HepG2 (cell line): ENCODE data around the gene PTGDS. TPM values are rescaled to one million over a fixed set of nuclear protein-coding genes. Genes with fewer than 3 reads are reported as not detected.

Experiments
- ATAC-seq: fragments of 200-7000 bp; cut with Tn5 transposase; 3 replicates; pipeline ENCODE4 v1.9.1; 2020; ENCODE audit warnings: mild to moderate bottlenecking, moderate library complexity
- BruUV-seq: library from RNA; stranded (reverse); fragments of 400-500 nt; replicated peaks from 2 replicates; lab custom pipeline; 2021; lab: Mats Ljungman, UMichigan
- CTCF ChIA-PET: fragments of 300-600 bp; formaldehyde crosslinking; extraction: SDS; loops from one replicate; lab custom pipeline; 2021; ENCODE audit warnings: low total read pairs, inconsistent platforms, low intra/inter-chr PET ratio; lab: Yijun Ruan, JAX
- POLR2A ChIA-PET: fragments of 350-600 bp; sonication (Branson Sonifier 250); formaldehyde crosslinking; loops from one replicate; lab custom pipeline; 2020; ENCODE audit warnings: antibody characterized with exemption, inconsistent platforms; lab: Yijun Ruan, JAX
- DNase-seq: peaks from one replicate; pipeline ENCODE4 v3.0.0-alpha.2; 2015; ENCODE audit warnings: low spot score
- FAIRE-seq: peaks from 3 replicates; lab custom pipeline; 2011; peaks lifted over from hg19 to GRCh38; lab: Jason Lieb, UNC
- H2AFZ ChIP-seq: one replicate; pipeline ENCODE4 v1.6.1; 2011; ENCODE audit warnings: low read length, inconsistent platforms
- H3K27ac ChIP-seq: fragments of 300-600 bp; 3 replicates; pipeline ENCODE4 v1.8.0; 2011; ENCODE audit warnings: mixed run types, mild to moderate bottlenecking, mixed read lengths, low read length, inconsistent platforms; ENCODE audit not compliant: insufficient read depth; ENCODE audit errors: extremely low read length
- H3K27me3 ChIP-seq, 2 experiments: fragments of 200-600 bp in 1 of 2; 2 replicates in 1 of 2; 3 replicates in 1 of 2; pipeline versions ENCODE4 v1.6.0 to v1.8.0; 2011; ENCODE audit warnings: low read length in 2 of 2, mild to moderate bottlenecking in 2 of 2, moderate library complexity in 2 of 2, inconsistent platforms in 1 of 2; ENCODE audit not compliant: insufficient read depth in 2 of 2, control insufficient read depth in 1 of 2
- H3K36me3 ChIP-seq, 2 experiments: fragments of 200-600 bp in 1 of 2; replicated peaks in 1 of 2; 2 replicates in 1 of 2; 3 replicates in 1 of 2; pipeline versions ENCODE4 v1.5.1 to v1.8.0; 2011; ENCODE audit warnings: low read length in 2 of 2, inconsistent platforms in 1 of 2; ENCODE audit not compliant: insufficient read depth in 2 of 2, control insufficient read depth in 1 of 2
- H3K4me1 ChIP-seq: 2 replicates; pipeline ENCODE4 v1.5.1; 2012; ENCODE audit warnings: low read length, inconsistent platforms; ENCODE audit not compliant: insufficient read depth
- H3K4me2 ChIP-seq: 2 replicates; pipeline ENCODE4 v1.6.0; 2011; ENCODE audit warnings: low read depth, low read length, inconsistent platforms
- H3K4me3 ChIP-seq, 3 experiments: fragments of 200-600 bp in 1 of 3; sonication (generic), shearing (Covaris generic) in 1 of 3; replicated peaks in 1 of 3; 2 replicates each; pipeline ENCODE4 v1.5.1; 2011 to 2016; ENCODE audit warnings: low read length in 3 of 3, inconsistent platforms in 2 of 3, low read depth in 2 of 3, mild to moderate bottlenecking in 2 of 3, control low read depth in 1 of 3, mixed read lengths in 1 of 3; ENCODE audit not compliant: insufficient read depth in 1 of 3
- H3K79me2 ChIP-seq: one replicate; pipeline ENCODE4 v1.6.1; 2011; ENCODE audit warnings: low read length, inconsistent platforms; ENCODE audit not compliant: insufficient read depth
- H3K9ac ChIP-seq: 2 replicates; pipeline ENCODE4 v1.6.0; 2011; ENCODE audit warnings: mild to moderate bottlenecking, low read depth, low read length, inconsistent platforms; ENCODE audit not compliant: insufficient read depth
- H3K9me3 ChIP-seq: 2 replicates; pipeline ENCODE4 v1.5.1; 2012; ENCODE audit warnings: mild to moderate bottlenecking, low read length
- H4K20me1 ChIP-seq: 2 replicates; pipeline ENCODE4 v1.6.0; 2011; ENCODE audit warnings: inconsistent platforms, mild to moderate bottlenecking, low read length, moderate library complexity; ENCODE audit not compliant: insufficient read depth
- NCOR1 ChIP-seq: fragments of 200-600 bp; sonication (generic); IDR thresholded peaks from 2 replicates; pipeline ENCODE4 v1.7.0; 2017; ENCODE audit warnings: antibody characterized with exemption, low read length, borderline replicate concordance
- NR2F6 ChIP-seq, 2 experiments: IDR thresholded peaks; 2 replicates each; pipeline ENCODE4 v1.6.1; 2016; ENCODE audit warnings: antibody characterized with exemption in 1 of 2, mild to moderate bottlenecking in 1 of 2
- PCBP1 ChIP-seq: fragments of 200-400 bp; formaldehyde crosslinking; IDR thresholded peaks from 2 replicates; pipeline ENCODE4 v1.6.1; 2017; ENCODE audit warnings: mild to moderate bottlenecking, low read depth, low read length, borderline replicate concordance
- RFX3 ChIP-seq: IDR thresholded peaks from 2 replicates; pipeline ENCODE4 v1.6.1; 2016; ENCODE audit warnings: missing biosample characterization, missing genetic modification reagents
- ZFP36L1 ChIP-seq: sonication (generic); formaldehyde crosslinking; IDR thresholded peaks from 2 replicates; pipeline ENCODE4 v1.8.0; 2022; ENCODE audit warnings: mild to moderate bottlenecking, missing genetic modification reagents, moderate library complexity
- ZKSCAN5 ChIP-seq: sonication (generic); formaldehyde crosslinking; IDR thresholded peaks from 2 replicates; pipeline ENCODE4 v1.5.1; 2020; ENCODE audit warnings: mild to moderate bottlenecking, missing genetic modification reagents
- ZNF343 ChIP-seq: sonication (generic); formaldehyde crosslinking; IDR thresholded peaks from 2 replicates; pipeline ENCODE4 v1.4.0; 2020; ENCODE audit warnings: mild to moderate bottlenecking, missing genetic modification reagents
- WGBS: methylation state at CpG from one replicate; pipeline ENCODE4 v1.1.6; 2017; ENCODE audit warnings: low lambda C conversion rate; 5-methylcytosine and 5-hydroxymethylcytosine counted together
- in situ Hi-C: cut with HindIII; loops from 2 replicates; pipeline ENCODE4 v1.10.0; 2017; ENCODE audit warnings: low pct_unique_long_range_greater_than_20kb; ENCODE audit not compliant: extremely low pct_ligation_motif_present
- intact Hi-C: fragments of 100-400 bp; cut with micrococcal nuclease; formaldehyde crosslinking; loops from one replicate; pipeline ENCODE4 v1.10.0; 2022; ENCODE audit not compliant: unreplicated experiment
- polyA plus RNA-seq, 8 experiments: library from polyadenylated mRNA; depleted of rRNA in 3 of 8; stranded (reverse) in 7 of 8; unstranded in 1 of 8; fragments of >200 nt; fragmentation: Illumina TruSeq in 4 of 8; extraction: Trizol in 4 of 8; gene quantifications; 2 replicates each; pipeline versions ENCODE4 v1.2.1 to v1.2.3, GENCODE V29; 2011 to 2016; ENCODE audit warnings: low read depth in 4 of 8, missing spikeins in 1 of 8, mixed read lengths in 1 of 8; ENCODE audit not compliant: insufficient read depth in 1 of 8
- total RNA-seq, 5 experiments: library from RNA; depleted of rRNA; stranded (reverse); fragments of >200 nt; fragmentation: Illumina TruSeq; extraction: Trizol; gene quantifications; 2 replicates each; pipeline ENCODE4 v1.2.3, GENCODE V29; 2016; ENCODE audit warnings: low read depth in 1 of 5
- TF ChIP-seq, protein P1 (sequence below): sonication (generic); formaldehyde crosslinking; IDR thresholded peaks from 2 replicates; pipeline ENCODE4 v1.5.0; 2020; ENCODE audit warnings: mild to moderate bottlenecking, missing genetic modification reagents, borderline replicate concordance
- TF ChIP-seq, protein P2 (sequence below): sonication (generic); formaldehyde crosslinking; IDR thresholded peaks from 2 replicates; pipeline ENCODE4 v1.9.0; 2021; ENCODE audit warnings: missing genetic modification reagents, mild to moderate bottlenecking, borderline replicate concordance
- TF ChIP-seq, protein P3 (sequence below): sonication (generic); formaldehyde crosslinking; IDR thresholded peaks from 2 replicates; pipeline ENCODE4 v1.4.0; 2020; ENCODE audit warnings: missing genetic modification reagents
- TF ChIP-seq, protein P4 (sequence below): sonication (generic); formaldehyde crosslinking; IDR thresholded peaks from 2 replicates; pipeline ENCODE4 v1.9.0; 2022; ENCODE audit warnings: low read depth, missing genetic modification reagents

The PTGDS gene
- total and polyA plus RNA-seq, 2 of the 13 experiments (the other 11 are each of a cell fraction or from before 2014, with no cell fraction given), result 0.33 to 0.50 TPM

DNA sequence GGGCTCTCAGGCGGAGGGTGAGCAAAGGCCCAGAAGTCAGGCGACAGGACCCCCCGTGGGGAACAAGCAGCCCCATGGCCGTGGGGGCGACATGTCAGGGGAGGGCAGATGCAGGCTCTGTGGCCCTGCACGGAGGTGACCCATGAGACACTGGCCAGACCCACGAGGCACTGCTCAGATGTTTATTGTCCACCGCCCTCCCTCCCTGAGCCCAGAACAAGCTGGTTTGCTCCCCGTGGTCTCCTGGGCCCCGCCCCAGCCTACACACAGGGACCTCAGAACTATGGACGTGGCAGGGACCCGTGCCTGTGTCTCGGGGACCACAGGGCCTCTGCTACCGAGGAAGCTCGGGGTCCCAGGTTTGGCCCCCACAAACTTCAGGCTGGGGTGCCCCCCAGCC lies 52.7 kb downstream of the PTGDS start (continued):
- TF ChIP-seq, protein P1, sequence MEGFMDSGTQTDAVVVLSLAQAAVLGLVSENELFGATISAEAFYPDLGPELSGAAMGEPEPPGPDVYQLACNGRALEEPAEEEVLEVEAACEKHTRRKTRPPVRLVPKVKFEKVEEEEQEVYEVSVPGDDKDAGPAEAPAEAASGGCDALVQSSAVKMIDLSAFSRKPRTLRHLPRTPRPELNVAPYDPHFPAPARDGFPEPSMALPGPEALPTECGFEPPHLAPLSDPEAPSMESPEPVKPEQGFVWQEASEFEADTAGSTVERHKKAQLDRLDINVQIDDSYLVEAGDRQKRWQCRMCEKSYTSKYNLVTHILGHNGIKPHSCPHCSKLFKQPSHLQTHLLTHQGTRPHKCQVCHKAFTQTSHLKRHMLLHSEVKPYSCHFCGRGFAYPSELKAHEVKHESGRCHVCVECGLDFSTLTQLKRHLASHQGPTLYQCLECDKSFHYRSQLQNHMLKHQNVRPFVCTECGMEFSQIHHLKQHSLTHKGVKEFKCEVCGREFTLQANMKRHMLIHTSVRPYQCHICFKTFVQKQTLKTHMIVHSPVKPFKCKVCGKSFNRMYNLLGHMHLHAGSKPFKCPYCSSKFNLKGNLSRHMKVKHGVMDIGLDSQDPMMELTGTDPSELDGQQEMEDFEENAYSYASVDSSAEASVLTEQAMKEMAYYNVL (CRISPR knock-in tag), result no peak
- 0 out of 2 replicates have a peak, but pooled peaks have one; percentile 52 for TF ChIP-seq ZNF343
- TF ChIP-seq ZKSCAN5 (CRISPR knock-in tag), result peak; percentile 6; the same call in 1 of the 2 replicates
- 0 out of 2 replicates have a peak, but pooled peaks have one; percentile 21 for TF ChIP-seq PCBP1
- no peak for TF ChIP-seq RFX3 (CRISPR knock-in tag)

DNA sequence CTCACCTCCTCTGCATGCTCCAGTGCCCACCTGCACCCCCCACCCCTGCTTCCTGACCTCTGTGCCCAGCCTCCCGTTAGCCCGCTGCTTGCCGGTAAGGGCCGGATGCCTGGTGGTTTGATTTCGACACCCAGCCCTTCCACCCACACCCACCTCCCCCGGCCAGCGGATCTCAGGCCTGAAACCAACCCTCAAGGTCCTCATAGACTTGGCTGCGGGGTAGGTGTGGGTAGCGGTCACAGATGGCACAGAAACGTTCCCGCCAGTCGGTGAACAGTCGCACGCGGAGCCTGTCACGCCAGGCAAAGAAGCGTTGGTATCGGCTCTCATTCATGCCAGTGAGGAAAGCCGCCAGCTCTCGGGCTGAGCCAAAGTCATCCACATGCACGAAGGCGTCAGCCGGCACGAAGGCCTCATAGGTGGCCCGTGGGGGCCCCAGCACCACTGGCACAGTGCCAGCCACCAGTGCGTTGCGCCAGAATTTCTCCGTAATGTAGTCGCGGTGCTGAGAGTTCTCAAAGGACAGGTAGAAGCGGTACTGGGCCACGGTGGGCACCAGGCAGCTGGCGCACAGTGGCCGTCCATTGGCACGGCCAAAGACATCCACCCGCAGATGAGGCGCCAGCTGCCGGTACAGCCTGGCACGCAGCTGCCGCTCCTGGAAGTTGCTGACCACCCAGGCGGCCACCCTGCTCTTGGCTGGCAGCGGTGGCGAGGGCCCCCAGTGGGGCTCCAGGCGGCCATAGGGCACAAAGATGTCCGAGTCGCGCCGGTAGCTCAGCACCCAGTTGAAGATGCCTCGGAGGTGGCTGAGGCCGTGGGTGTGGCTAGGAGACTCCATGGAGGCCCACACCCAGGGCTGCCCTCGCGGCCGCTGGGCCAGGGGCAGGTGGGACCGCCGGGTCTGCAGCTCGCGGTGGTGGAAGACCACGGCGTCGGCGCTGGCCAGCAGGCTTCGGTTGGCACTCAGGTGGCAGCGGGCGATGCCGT lies 53.5 kb downstream of the PTGDS start:
- H3K27me3 ChIP-seq, result peaks cover 0 to 19% of the 10 kb centered on the region in 2 experiments; a peak in 2 of 5 replicates
- ChIA-PET CTCF (no interaction called here), POLR2A (no interaction called here)
- 58% methylated on average over 16 of the region's 65 CpGs for WGBS
- no peak overlapping the region for H2AFZ ChIP-seq
- peaks cover 83% of the 10 kb centered on the region for H3K4me1 ChIP-seq
- no peaks in the 10 kb centered on the region for H4K20me1 ChIP-seq
- H3K9ac ChIP-seq, result no peak overlapping the region
- H3K9me3 ChIP-seq, result no peaks in the 10 kb centered on the region
- peak overlapping the region in 1 of 3 experiments; percentile 35; a peak in 1 of 6 replicates for H3K4me3 ChIP-seq
- H3K36me3 ChIP-seq, result no peaks in the 10 kb centered on the region
- DNase-seq (no peak), FAIRE-seq (no peak), ATAC-seq (no peak)
- intact Hi-C loops, result no loop called here
- H3K27ac ChIP-seq, result no peak overlapping the region
- H3K79me2 ChIP-seq, result no peaks in the 10 kb centered on the region
- peak overlapping the region; percentile 95 for H3K4me2 ChIP-seq
- in situ Hi-C loops, result loop anchor here (5.0 to 10.0 kb wide), 2 partner anchors 84 to 186 kb away; partner anchors contain the start of genes AJM1, C8G and PHPT1
- BruUV-seq, result no TSS peak
- TF ChIP-seq NR2F6 (IDR thresholded peaks at IDR 0.05) (no peak), NR2F6 (CRISPR knock-in tag; IDR thresholded peaks at IDR 0.05) (peak; percentile 28; the same call in 1 of the 2 replicates), ZFP36L1 (CRISPR knock-in tag) (no peak), NCOR1 (no peak)
- TF ChIP-seq, protein P2, sequence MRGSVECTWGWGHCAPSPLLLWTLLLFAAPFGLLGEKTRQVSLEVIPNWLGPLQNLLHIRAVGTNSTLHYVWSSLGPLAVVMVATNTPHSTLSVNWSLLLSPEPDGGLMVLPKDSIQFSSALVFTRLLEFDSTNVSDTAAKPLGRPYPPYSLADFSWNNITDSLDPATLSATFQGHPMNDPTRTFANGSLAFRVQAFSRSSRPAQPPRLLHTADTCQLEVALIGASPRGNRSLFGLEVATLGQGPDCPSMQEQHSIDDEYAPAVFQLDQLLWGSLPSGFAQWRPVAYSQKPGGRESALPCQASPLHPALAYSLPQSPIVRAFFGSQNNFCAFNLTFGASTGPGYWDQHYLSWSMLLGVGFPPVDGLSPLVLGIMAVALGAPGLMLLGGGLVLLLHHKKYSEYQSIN (CRISPR knock-in tag), result no peak
- TF ChIP-seq, protein P3, sequence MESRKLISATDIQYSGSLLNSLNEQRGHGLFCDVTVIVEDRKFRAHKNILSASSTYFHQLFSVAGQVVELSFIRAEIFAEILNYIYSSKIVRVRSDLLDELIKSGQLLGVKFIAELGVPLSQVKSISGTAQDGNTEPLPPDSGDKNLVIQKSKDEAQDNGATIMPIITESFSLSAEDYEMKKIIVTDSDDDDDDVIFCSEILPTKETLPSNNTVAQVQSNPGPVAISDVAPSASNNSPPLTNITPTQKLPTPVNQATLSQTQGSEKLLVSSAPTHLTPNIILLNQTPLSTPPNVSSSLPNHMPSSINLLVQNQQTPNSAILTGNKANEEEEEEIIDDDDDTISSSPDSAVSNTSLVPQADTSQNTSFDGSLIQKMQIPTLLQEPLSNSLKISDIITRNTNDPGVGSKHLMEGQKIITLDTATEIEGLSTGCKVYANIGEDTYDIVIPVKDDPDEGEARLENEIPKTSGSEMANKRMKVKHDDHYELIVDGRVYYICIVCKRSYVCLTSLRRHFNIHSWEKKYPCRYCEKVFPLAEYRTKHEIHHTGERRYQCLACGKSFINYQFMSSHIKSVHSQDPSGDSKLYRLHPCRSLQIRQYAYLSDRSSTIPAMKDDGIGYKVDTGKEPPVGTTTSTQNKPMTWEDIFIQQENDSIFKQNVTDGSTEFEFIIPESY, result peak; percentile 46; the same call in 1 of the 2 replicates
- TF ChIP-seq, protein P4, sequence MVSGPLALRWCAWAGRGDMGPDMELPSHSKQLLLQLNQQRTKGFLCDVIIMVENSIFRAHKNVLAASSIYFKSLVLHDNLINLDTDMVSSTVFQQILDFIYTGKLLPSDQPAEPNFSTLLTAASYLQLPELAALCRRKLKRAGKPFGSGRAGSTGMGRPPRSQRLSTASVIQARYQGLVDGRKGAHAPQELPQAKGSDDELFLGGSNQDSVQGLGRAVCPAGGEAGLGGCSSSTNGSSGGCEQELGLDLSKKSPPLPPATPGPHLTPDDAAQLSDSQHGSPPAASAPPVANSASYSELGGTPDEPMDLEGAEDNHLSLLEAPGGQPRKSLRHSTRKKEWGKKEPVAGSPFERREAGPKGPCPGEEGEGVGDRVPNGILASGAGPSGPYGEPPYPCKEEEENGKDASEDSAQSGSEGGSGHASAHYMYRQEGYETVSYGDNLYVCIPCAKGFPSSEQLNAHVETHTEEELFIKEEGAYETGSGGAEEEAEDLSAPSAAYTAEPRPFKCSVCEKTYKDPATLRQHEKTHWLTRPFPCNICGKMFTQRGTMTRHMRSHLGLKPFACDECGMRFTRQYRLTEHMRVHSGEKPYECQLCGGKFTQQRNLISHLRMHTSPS, result peak; percentile 88
